Measurements from ENCODE around the gene FITM1.
"Not testable (repeated sequence)": the region's sequence is repeated elsewhere in the genome, so short reads cannot be mapped to it uniquely, and the experiment has no call there.

Gene FITM1

GRCh38 chr14:24100197-24100981 lies 30.1 kb upstream of the FITM1 start:
- no peak for DNase-seq
- no peak for TF ChIP-seq CTCF (IDR thresholded peaks at IDR 0.05; ENCODE audit: low read depth, low read length)
- no peaks in the 10 kb centered on the region for H3K36me3 ChIP-seq
- peaks cover 2% of the 10 kb centered on the region for H3K9me3 ChIP-seq (ENCODE audit: severe bottlenecking)
- H3K4me3 ChIP-seq (ENCODE audit: low read depth, low read length), result no peak overlapping the region
- H3K27me3 ChIP-seq (ENCODE audit: insufficient read depth, low read depth, severe bottlenecking), result no peaks in the 10 kb centered on the region
- H3K27ac ChIP-seq, result no peak overlapping the region

GRCh38 chr14:24100982-24101494 lies 29.4 kb upstream of the FITM1 start:
- no peaks in the 10 kb centered on the region for H3K36me3 ChIP-seq
- H3K4me3 ChIP-seq (ENCODE audit: low read depth, low read length), result no peak overlapping the region
- no peak overlapping the region for H3K27ac ChIP-seq
- TF ChIP-seq CTCF (IDR thresholded peaks at IDR 0.05; ENCODE audit: low read depth, low read length), result no peak
- no peaks in the 10 kb centered on the region for H3K27me3 ChIP-seq (ENCODE audit: insufficient read depth, low read depth, severe bottlenecking)
- peaks cover 2% of the 10 kb centered on the region for H3K9me3 ChIP-seq (ENCODE audit: severe bottlenecking)
- no peak for DNase-seq

- no peaks in the 10 kb centered on the region for H3K27me3 ChIP-seq (ENCODE audit: insufficient read depth, low read depth, severe bottlenecking)
- no peak overlapping the region for H3K27ac ChIP-seq
- DNase-seq, result no peak
- no peak overlapping the region for H3K4me3 ChIP-seq (ENCODE audit: low read depth, low read length)
- H3K9me3 ChIP-seq (ENCODE audit: severe bottlenecking), result peaks cover 2% of the 10 kb centered on the region
- no peaks in the 10 kb centered on the region for H3K36me3 ChIP-seq
- TF ChIP-seq CTCF (IDR thresholded peaks at IDR 0.05; ENCODE audit: low read depth, low read length), result no peak
Measured at GRCh38 chr14:24102357-24103048, 28.0 kb upstream of the FITM1 start.

GRCh38 chr14:24103451-24103850 lies 27.0 kb upstream of the FITM1 start:
- DNase-seq, result no peak
- H3K27ac ChIP-seq, result no peak overlapping the region
- no peaks in the 10 kb centered on the region for H3K36me3 ChIP-seq
- TF ChIP-seq CTCF (IDR thresholded peaks at IDR 0.05; ENCODE audit: low read depth, low read length), result no peak
- no peaks in the 10 kb centered on the region for H3K27me3 ChIP-seq (ENCODE audit: insufficient read depth, low read depth, severe bottlenecking)
- H3K9me3 ChIP-seq (ENCODE audit: severe bottlenecking), result peaks cover 2% of the 10 kb centered on the region
- no peak overlapping the region for H3K4me3 ChIP-seq (ENCODE audit: low read depth, low read length)

GRCh38 chr14:24105609-24106239 lies 24.7 kb upstream of the FITM1 start:
- not testable (repeated sequence) for H3K9me3 ChIP-seq (ENCODE audit: severe bottlenecking); H3K4me3 ChIP-seq (ENCODE audit: low read depth, low read length); DNase-seq; H3K36me3 ChIP-seq; H3K27me3 ChIP-seq (ENCODE audit: insufficient read depth, low read depth, severe bottlenecking); H3K27ac ChIP-seq

- TF ChIP-seq CTCF (IDR thresholded peaks at IDR 0.05; ENCODE audit: low read depth, low read length), result no peak
- Histone ChIP-seq H3K27ac (no peak overlapping the region), H3K27me3 (ENCODE audit: insufficient read depth, low read depth, severe bottlenecking) (no peaks in the 10 kb centered on the region)
Measured at GRCh38 chr14:24106672-24107271, 23.7 kb upstream of the FITM1 start.

More at GRCh38 chr14:24106672-24107271, 23.7 kb upstream of the FITM1 start:
- DNase-seq, result no peak
- peaks cover 2% of the 10 kb centered on the region for H3K9me3 ChIP-seq (ENCODE audit: severe bottlenecking)
- no peak overlapping the region for H3K4me3 ChIP-seq (ENCODE audit: low read depth, low read length)
- H3K36me3 ChIP-seq, result no peaks in the 10 kb centered on the region

All from WERI-Rb-1 (cell line).